ENCODE data around the gene LRP1B. TPM values are rescaled to one million over a fixed set of nuclear protein-coding genes. Genes with fewer than 3 reads are reported as not detected.

The LRP1B gene
- total RNA-seq, 6 experiments from 2014 or later = 0.06 to 1.7 (median 0.15) TPM; not detected in 1

DNA sequence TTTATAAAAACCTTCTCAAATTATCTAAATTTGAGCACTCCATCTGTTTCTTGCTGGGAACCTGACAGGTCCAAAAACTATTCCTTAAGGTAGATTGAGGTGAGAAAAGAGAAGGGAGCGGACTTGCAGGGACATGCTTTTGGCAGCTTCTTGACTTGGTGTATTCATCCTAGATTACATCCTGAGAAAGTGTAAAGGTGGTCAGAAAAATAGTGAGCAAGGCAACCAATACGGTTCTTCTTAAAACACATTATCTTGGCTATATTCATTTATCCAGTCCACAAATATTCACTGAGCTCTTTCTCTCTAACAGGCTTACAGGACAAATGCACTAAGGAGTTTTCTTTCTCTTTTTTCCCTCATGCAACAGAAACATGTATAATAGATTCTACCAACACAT, 230.0 kb downstream of the LRP1B start:
- H3K27ac ChIP-seq = no peak overlapping the region
- intact Hi-C loops (cut with DNase I) = no loop called here
- no peaks in the 10 kb centered on the region for H3K4me1 ChIP-seq
- no peaks in the 10 kb centered on the region for H3K27me3 ChIP-seq
- WGBS (ENCODE audit: insufficient coverage, low coverage, low lambda C conversion rate, missing lambda C conversion rate) = 80% methylated on average over 2 of the region's 2 CpGs
- no peaks in the 10 kb centered on the region for H3K36me3 ChIP-seq
- no peaks in the 10 kb centered on the region for H3K9me3 ChIP-seq
- DNase-seq = no peak
- TF ChIP-seq, protein P1, sequence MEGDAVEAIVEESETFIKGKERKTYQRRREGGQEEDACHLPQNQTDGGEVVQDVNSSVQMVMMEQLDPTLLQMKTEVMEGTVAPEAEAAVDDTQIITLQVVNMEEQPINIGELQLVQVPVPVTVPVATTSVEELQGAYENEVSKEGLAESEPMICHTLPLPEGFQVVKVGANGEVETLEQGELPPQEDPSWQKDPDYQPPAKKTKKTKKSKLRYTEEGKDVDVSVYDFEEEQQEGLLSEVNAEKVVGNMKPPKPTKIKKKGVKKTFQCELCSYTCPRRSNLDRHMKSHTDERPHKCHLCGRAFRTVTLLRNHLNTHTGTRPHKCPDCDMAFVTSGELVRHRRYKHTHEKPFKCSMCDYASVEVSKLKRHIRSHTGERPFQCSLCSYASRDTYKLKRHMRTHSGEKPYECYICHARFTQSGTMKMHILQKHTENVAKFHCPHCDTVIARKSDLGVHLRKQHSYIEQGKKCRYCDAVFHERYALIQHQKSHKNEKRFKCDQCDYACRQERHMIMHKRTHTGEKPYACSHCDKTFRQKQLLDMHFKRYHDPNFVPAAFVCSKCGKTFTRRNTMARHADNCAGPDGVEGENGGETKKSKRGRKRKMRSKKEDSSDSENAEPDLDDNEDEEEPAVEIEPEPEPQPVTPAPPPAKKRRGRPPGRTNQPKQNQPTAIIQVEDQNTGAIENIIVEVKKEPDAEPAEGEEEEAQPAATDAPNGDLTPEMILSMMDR (IDR thresholded peaks at IDR 0.05) = no peak
- no peak for ATAC-seq
- H3K4me3 ChIP-seq = no peak overlapping the region

DNA sequence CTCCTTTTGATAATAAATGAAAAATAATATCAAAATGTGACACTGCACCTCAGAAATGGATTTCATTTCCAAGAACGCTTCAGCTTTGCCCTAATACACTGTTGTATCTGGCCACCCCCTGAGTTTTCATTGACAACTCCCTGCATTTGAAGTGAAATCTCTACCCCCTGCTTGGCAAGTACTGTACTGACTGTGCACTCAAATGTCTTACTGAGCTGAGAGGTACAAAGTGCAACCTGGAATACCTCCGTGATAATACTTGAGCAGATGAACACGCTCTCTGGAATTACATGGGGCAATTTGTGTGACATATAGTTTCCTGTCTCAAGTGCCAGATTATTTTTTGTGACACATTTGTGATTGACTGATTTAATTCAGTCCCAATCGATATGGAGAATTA, 231.1 kb downstream of the LRP1B start:
- ATAC-seq (no peak), DNase-seq (no peak)
- no peaks in the 10 kb centered on the region for H3K4me1 ChIP-seq
- WGBS (ENCODE audit: insufficient coverage, low coverage, low lambda C conversion rate, missing lambda C conversion rate) = 38% methylated on average over 4 of the region's 4 CpGs
- no peaks in the 10 kb centered on the region for H3K9me3 ChIP-seq
- intact Hi-C loops (cut with DNase I) = no loop called here
- H3K4me3 ChIP-seq = no peak overlapping the region
- no peaks in the 10 kb centered on the region for H3K36me3 ChIP-seq
- no peaks in the 10 kb centered on the region for H3K27me3 ChIP-seq
- TF ChIP-seq POLR2A (IDR thresholded peaks at IDR 0.05) = no peak
- TF ChIP-seq, protein P1 (IDR thresholded peaks at IDR 0.05) = no peak
- H3K27ac ChIP-seq = no peak overlapping the region

DNA sequence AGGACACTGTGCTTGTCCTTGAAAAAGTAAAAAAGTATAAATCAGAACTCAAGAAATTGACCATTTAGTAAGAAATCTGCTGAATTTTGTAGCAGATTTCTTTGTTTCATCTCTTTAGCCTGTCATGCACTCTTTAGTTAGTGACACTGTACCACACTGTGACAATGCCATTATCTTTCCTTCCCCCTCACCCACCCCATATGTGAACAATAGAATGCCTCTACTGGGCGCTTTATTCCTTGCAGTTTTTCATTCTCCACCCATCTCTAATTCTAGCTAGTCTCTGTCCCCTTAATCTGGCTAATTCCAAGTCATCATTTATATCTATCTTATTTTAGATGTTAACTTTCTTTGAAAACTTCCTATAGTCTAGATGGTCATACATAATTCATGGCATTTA, 241.0 kb downstream of the LRP1B start:
- intact Hi-C loops (cut with DNase I) = no loop called here

DNA sequence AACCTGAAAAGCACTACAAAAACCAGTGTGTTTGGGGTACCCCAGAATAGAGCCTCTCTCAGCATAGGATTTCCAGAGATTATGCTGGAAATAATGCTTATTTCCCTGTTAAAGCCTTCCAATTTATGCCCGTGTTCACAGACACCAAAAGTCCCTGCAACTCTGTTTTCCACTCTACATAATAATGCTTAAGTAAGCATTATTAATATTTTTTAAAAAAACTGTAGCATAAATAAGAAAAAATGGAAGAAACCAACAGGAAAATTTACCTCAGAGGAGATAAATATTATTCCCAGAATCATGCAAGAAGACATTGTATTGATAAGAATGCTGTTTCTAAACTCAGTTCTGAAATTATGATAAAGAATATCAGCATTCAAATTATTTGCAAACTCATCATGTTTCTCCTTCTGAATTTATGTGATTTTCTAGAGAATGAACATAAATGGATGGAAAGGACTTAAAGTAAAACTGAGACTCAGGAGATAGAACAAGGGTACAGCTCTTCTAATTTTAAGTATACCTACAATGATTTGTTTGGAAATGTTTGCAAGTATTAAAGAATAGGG, 241.7 kb downstream of the LRP1B start:
- intact Hi-C loops (cut with DNase I) = no loop called here
- H3K4me3 ChIP-seq = no peak overlapping the region
- TF ChIP-seq, protein P1 (IDR thresholded peaks at IDR 0.05) = no peak
- TF ChIP-seq POLR2A (IDR thresholded peaks at IDR 0.05) = no peak
- DNase-seq (no peak), ATAC-seq (no peak)
- WGBS (ENCODE audit: insufficient coverage, low coverage, low lambda C conversion rate, missing lambda C conversion rate) = 32% methylated on average over 1 of the region's 1 CpG
- no peaks in the 10 kb centered on the region for H3K9me3 ChIP-seq
- no peaks in the 10 kb centered on the region for H3K36me3 ChIP-seq
- H3K27ac ChIP-seq = no peak overlapping the region
- H3K4me1 ChIP-seq = no peaks in the 10 kb centered on the region
- H3K27me3 ChIP-seq = no peaks in the 10 kb centered on the region

More for the DNA sequence above, 241.0 kb downstream of the LRP1B start:
- ATAC-seq (no peak), DNase-seq (no peak)
- WGBS (ENCODE audit: insufficient coverage, low coverage, low lambda C conversion rate, missing lambda C conversion rate) = 21% methylated on average over 1 of the region's 1 CpG
- no peaks in the 10 kb centered on the region for H3K36me3 ChIP-seq
- no peaks in the 10 kb centered on the region for H3K9me3 ChIP-seq
- H3K4me1 ChIP-seq = no peaks in the 10 kb centered on the region
- no peak for TF ChIP-seq POLR2A (IDR thresholded peaks at IDR 0.05)
- TF ChIP-seq, protein P1 (IDR thresholded peaks at IDR 0.05) = no peak
- H3K27me3 ChIP-seq = no peaks in the 10 kb centered on the region
- H3K27ac ChIP-seq = no peak overlapping the region
- H3K4me3 ChIP-seq = no peak overlapping the region

DNA sequence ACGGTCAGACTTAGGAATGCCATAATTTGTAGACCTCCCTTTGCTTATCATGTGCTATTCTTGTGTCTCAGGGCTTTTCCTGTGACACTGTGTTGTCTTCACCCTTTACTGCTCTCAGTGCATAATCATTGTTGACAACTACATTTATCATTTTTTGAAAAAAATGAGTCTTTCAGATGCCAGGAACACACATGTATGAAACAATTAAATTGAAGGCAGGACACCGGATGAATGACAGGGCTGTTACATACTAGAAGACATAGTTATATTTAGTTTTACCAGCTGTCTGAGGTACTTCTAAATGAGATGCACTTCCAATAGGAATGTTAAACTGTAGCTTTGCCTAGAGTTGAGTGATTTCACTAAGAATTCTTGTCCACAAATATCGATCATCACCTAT, 243.5 kb downstream of the LRP1B start:
- H3K27ac ChIP-seq = no peak overlapping the region
- H3K4me1 ChIP-seq = no peaks in the 10 kb centered on the region
- no peaks in the 10 kb centered on the region for H3K36me3 ChIP-seq
- ATAC-seq (no peak), DNase-seq (no peak)
- H3K27me3 ChIP-seq = no peaks in the 10 kb centered on the region
- no peaks in the 10 kb centered on the region for H3K9me3 ChIP-seq
- intact Hi-C loops (cut with DNase I) = no loop called here
- no peak overlapping the region for H3K4me3 ChIP-seq
- whole genome bisulfite sequencing (ENCODE audit: insufficient coverage, low coverage, low lambda C conversion rate, missing lambda C conversion rate) = 68% methylated on average over 3 of the region's 3 CpGs
- TF ChIP-seq POLR2A (IDR thresholded peaks at IDR 0.05) = no peak
- TF ChIP-seq, protein P1 (IDR thresholded peaks at IDR 0.05) = no peak

All from right lobe of liver (tissue), 6 donors.